OCI-LY7 (cell line): ENCODE data around the gene PQBP1. TPM values are rescaled to one million over a fixed set of nuclear protein-coding genes. Genes with fewer than 3 reads are reported as not detected.
A peak's percentile ranks its signal among the peaks of the same experiment; 100 is the strongest.

Experiments
- BruUV-seq: library from RNA; stranded (reverse); fragments of 400-500 nt; replicated peaks from 2 replicates; lab custom pipeline; 2021; lab: Mats Ljungman, UMichigan
- CTCF ChIA-PET: fragments of 300-600 bp; sonication (Branson Sonifier 250); formaldehyde crosslinking; loops from one replicate; lab custom pipeline; 2022; ENCODE audit warnings: antibody characterized with exemption; ENCODE audit not compliant: unreplicated experiment; lab: Charles Lee
- POLR2A ChIA-PET: fragments of 300-600 bp; sonication (Branson Sonifier 250); formaldehyde crosslinking; loops from one replicate; lab custom pipeline; 2022; ENCODE audit warnings: antibody characterized with exemption; lab: Charles Lee
- DNase-seq: peaks from one replicate; pipeline ENCODE4 v3.0.0-alpha.2; 2015; ENCODE audit warnings: low spot score
- H2AFZ ChIP-seq: fragments of 200-600 bp; sonication (generic), shearing (Covaris generic); 2 replicates; pipeline ENCODE4 v1.6.1; 2014; ENCODE audit warnings: mild to moderate bottlenecking, antibody characterized with exemption, low read length, moderate library complexity
- H3K27ac ChIP-seq: fragments of 200-600 bp; sonication (generic); 2 replicates; pipeline ENCODE4 v1.5.1; 2014; ENCODE audit warnings: mixed run types, low read depth, mild to moderate bottlenecking, moderate library complexity, low read length, inconsistent platforms; ENCODE audit not compliant: poor library complexity, severe bottlenecking
- H3K36me3 ChIP-seq: fragments of 200-600 bp; sonication (generic); 2 replicates; pipeline ENCODE4 v1.6.1; 2014; ENCODE audit warnings: mild to moderate bottlenecking, antibody characterized with exemption, low read length, moderate library complexity, mixed read lengths; ENCODE audit not compliant: insufficient read depth
- H3K4me1 ChIP-seq: fragments of 200-600 bp; sonication (generic); 2 replicates; pipeline ENCODE4 v1.5.1; 2014; ENCODE audit warnings: mild to moderate bottlenecking, low read length; ENCODE audit not compliant: insufficient read depth, poor library complexity, severe bottlenecking
- H3K4me2 ChIP-seq: fragments of 200-600 bp; sonication (generic); 2 replicates; pipeline ENCODE4 v1.6.1; 2014; ENCODE audit warnings: mild to moderate bottlenecking, low read length
- H3K4me3 ChIP-seq: fragments of 200-600 bp; sonication (generic); 2 replicates; pipeline ENCODE4 v1.5.1; 2014; ENCODE audit warnings: mild to moderate bottlenecking, low read depth, low read length; ENCODE audit not compliant: poor library complexity, severe bottlenecking
- H3K79me2 ChIP-seq: fragments of 200-600 bp; sonication (generic); 2 replicates; pipeline ENCODE4 v1.6.1; 2016; ENCODE audit warnings: low read depth, mild to moderate bottlenecking, low read length, moderate library complexity, mixed read lengths; ENCODE audit not compliant: insufficient read depth
- H3K9me2 ChIP-seq: fragments of 200-600 bp; sonication (generic); 2 replicates; pipeline ENCODE4 v1.6.1; 2016; ENCODE audit warnings: mild to moderate bottlenecking, low read length, mixed read lengths; ENCODE audit not compliant: insufficient read depth
- H3K9me3 ChIP-seq: fragments of 200-600 bp; sonication (generic); 2 replicates; pipeline ENCODE4 v1.6.1; 2014; ENCODE audit warnings: mild to moderate bottlenecking, mixed run types, low read length, mixed read lengths
- H4K20me1 ChIP-seq: fragments of 200-600 bp; sonication (generic); 2 replicates; pipeline ENCODE4 v1.6.1; 2014; ENCODE audit warnings: mild to moderate bottlenecking, antibody characterized with exemption, low read length, moderate library complexity, mixed read lengths; ENCODE audit not compliant: insufficient read depth
- CTCF ChIP-seq: fragments of 200-600 bp; sonication (generic); conservative IDR thresholded peaks from 2 replicates; pipeline ENCODE4 v1.5.1; 2014; ENCODE audit warnings: mild to moderate bottlenecking, antibody characterized with exemption, low read length, moderate library complexity, mixed read lengths
- EZH2phosphoT487 ChIP-seq: fragments of 200-600 bp; sonication (generic); IDR thresholded peaks from 2 replicates; pipeline ENCODE4 v1.6.1; 2018; ENCODE audit warnings: low read depth, borderline replicate concordance, mild to moderate bottlenecking, mixed run types, antibody characterized with exemption, low read length, moderate library complexity, mixed read lengths
- intact Hi-C: fragments of 100-400 bp; cut with micrococcal nuclease; formaldehyde crosslinking; loops from one replicate; pipeline ENCODE4 v1.10.0; 2022; ENCODE audit not compliant: unreplicated experiment
- total RNA-seq, 2 experiments: library from RNA; depleted of rRNA in 1 of 2; stranded (reverse); fragments of >200 nt in 1 of 2; shearing (Covaris generic) in 1 of 2; gene quantifications; 2 replicates each; pipeline ENCODE4 v1.2.3, GENCODE V29; 2014 to 2022

Gene PQBP1
- total RNA-seq, 2 experiments from 2014 or later, result 72.7 to 93.0 TPM

GRCh38 chrX:48936429-48937053 lies 38.8 kb downstream of the PQBP1 start:
- no peak for TF ChIP-seq EZH2phosphoT487
- no peak for TF ChIP-seq CTCF
- CTCF ChIA-PET, result no interaction called here
- Histone ChIP-seq H3K4me1 (peaks cover 82% of the 10 kb centered on the region), H3K79me2 (peaks cover 35% of the 10 kb centered on the region; the same call in 1 of the 2 replicates), H2AFZ (no peak overlapping the region), H4K20me1 (no peaks in the 10 kb centered on the region), H3K4me3 (peak overlapping the region; percentile 60), H3K9me2 (no peaks in the 10 kb centered on the region), H3K9me3 (no peaks in the 10 kb centered on the region), H3K4me2 (peak overlapping the region; percentile 88), H3K36me3 (peaks cover 62% of the 10 kb centered on the region), H3K27ac (peak overlapping the region; percentile 100)
- no peak for DNase-seq
- intact Hi-C loops, result loop anchor here (1.0 to 5.0 kb wide), 3 partner anchors 19 to 259 kb away; partner anchors contain the start of genes PQBP1 and TIMM17B
- POLR2A ChIA-PET, result interaction anchor here (1.0 to 1.7 kb wide), 3 partner anchors 22 to 38 kb away, joined by 3 to 5 read pairs (median 3); no protein-coding TSS in a partner anchor
- BruUV-seq, result no TSS peak

DNA sequence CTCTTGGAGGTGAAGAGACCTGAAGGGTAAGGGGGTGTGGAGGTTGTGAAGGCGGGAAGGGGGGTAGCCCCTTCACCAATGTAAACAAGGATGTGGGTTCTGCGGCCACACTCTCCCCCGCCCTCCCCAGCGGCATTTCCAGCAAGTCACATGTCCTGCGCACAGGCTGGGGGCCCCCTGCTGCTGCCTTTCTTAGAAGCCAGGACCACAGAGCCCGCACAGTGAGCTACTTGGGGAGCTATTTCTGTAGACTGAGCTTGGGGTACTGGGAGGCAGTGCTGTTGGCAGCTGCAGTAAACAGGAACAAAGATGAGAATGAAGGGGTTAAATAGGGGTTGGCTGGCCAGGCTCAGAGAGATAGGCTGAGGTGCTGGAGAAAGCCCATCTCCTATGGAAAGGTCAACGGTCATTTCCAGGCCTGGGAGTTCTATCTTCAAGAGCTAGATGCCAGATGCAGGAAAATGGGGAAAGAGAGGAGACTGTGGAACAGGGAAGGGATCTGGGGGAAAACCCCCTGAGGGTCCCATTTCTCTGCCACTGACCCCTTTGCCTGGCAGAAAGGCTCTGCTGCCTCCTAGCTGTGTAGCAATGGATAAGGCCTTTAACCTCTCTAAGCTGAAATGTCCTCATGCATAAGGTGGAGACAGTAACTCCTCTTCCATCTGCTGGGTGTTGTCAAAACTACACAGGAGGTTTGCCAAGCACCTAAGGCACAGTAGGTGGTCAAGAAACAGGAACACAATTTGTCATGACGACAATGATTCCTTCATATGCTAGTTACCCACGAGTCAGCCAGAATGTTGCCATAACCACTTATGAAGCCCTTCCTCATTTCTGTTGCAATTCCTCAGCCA lies 39.6 kb downstream of the PQBP1 start:
- BruUV-seq, result no TSS peak
- intact Hi-C loops, result loop anchor here (1.0 to 5.0 kb wide), 3 partner anchors 20 to 260 kb away; partner anchors contain the start of genes PQBP1 and TIMM17B
- TF ChIP-seq CTCF (peak; percentile 74), EZH2phosphoT487 (no peak)
- H3K9me3 ChIP-seq, result no peaks in the 10 kb centered on the region
- peak; percentile 91 for DNase-seq
- H3K79me2 ChIP-seq, result peaks cover 35% of the 10 kb centered on the region; the same call in 1 of the 2 replicates
- POLR2A ChIA-PET, result interaction anchor here (0.5 to 1.7 kb wide), 7 partner anchors 21 to 353 kb away, joined by 3 to 5 read pairs (median 3); partner anchors contain the start of gene SLC35A2
- peaks cover 59% of the 10 kb centered on the region for H3K36me3 ChIP-seq
- peak overlapping the region; percentile 60 for H3K4me3 ChIP-seq
- no peaks in the 10 kb centered on the region for H3K9me2 ChIP-seq
- peak overlapping the region; percentile 100 for H3K27ac ChIP-seq
- peaks cover 89% of the 10 kb centered on the region for H3K4me1 ChIP-seq
- no peaks in the 10 kb centered on the region for H4K20me1 ChIP-seq
- CTCF ChIA-PET, result no interaction called here
- peak overlapping the region; percentile 88 for H3K4me2 ChIP-seq
- H2AFZ ChIP-seq, result no peak overlapping the region
